ENCODE measurements around the gene LRP6.

The LRP6 gene

GRCh38 chr12:12221560-12221959, 45.3 kb downstream of the LRP6 start:
- no peak overlapping the region for H2AFZ ChIP-seq (ENCODE audit: low read length)
- no peaks in the 10 kb centered on the region; the same call in 1 of the 2 replicates for H3K9me3 ChIP-seq (ENCODE audit: insufficient read depth, low read depth, low read length)
- no peak overlapping the region for H3K4me2 ChIP-seq (ENCODE audit: low read depth, low read length, poor library complexity, severe bottlenecking)
- H3K9me2 ChIP-seq (replicated peaks; ENCODE audit: low read depth, low read length), result no peaks in the 10 kb centered on the region
- no peak overlapping the region for H3K4me3 ChIP-seq (ENCODE audit: low read length, poor library complexity, severe bottlenecking)
- H3F3A ChIP-seq (ENCODE audit: low read depth), result no peaks in the 10 kb centered on the region
- no peak for TF ChIP-seq EZH2phosphoT487 (IDR thresholded peaks at IDR 0.05; ENCODE audit: borderline replicate concordance)
- no peak for TF ChIP-seq CTCF (conservative IDR thresholded peaks at IDR 0.05; ENCODE audit: low read length)
- no peaks in the 10 kb centered on the region for H3K27me3 ChIP-seq (ENCODE audit: insufficient read depth, low read length, poor library complexity, severe bottlenecking)
- no peaks in the 10 kb centered on the region for H3K4me1 ChIP-seq (ENCODE audit: insufficient read depth, low read length, poor library complexity, severe bottlenecking)
- H3K36me3 ChIP-seq (ENCODE audit: insufficient read depth, low read length), result no peaks in the 10 kb centered on the region
- no peak overlapping the region for H3K9ac ChIP-seq (ENCODE audit: low read depth, low read length, poor library complexity, severe bottlenecking)
- H3K79me2 ChIP-seq (ENCODE audit: insufficient read depth, low read length), result no peaks in the 10 kb centered on the region
- no peaks in the 10 kb centered on the region for H4K20me1 ChIP-seq (ENCODE audit: insufficient read depth, low read length, poor library complexity, severe bottlenecking)

GRCh38 chr12:12219664-12220063, 47.2 kb downstream of the LRP6 start:
- peaks cover 5% of the 10 kb centered on the region for H3K4me1 ChIP-seq (ENCODE audit: insufficient read depth, low read length, poor library complexity, severe bottlenecking)
- H2AFZ ChIP-seq (ENCODE audit: low read length), result no peak overlapping the region
- no peak overlapping the region for H3K4me2 ChIP-seq (ENCODE audit: low read depth, low read length, poor library complexity, severe bottlenecking)
- no peaks in the 10 kb centered on the region for H3K79me2 ChIP-seq (ENCODE audit: insufficient read depth, low read length)
- no peaks in the 10 kb centered on the region for H3K27me3 ChIP-seq (ENCODE audit: insufficient read depth, low read length, poor library complexity, severe bottlenecking)
- no peaks in the 10 kb centered on the region for H3F3A ChIP-seq (ENCODE audit: low read depth)
- no peaks in the 10 kb centered on the region for H3K9me3 ChIP-seq (ENCODE audit: insufficient read depth, low read depth, low read length)
- H3K9ac ChIP-seq (ENCODE audit: low read depth, low read length, poor library complexity, severe bottlenecking), result no peak overlapping the region
- H3K4me3 ChIP-seq (ENCODE audit: low read length, poor library complexity, severe bottlenecking), result no peak overlapping the region
- TF ChIP-seq EZH2phosphoT487 (IDR thresholded peaks at IDR 0.05; ENCODE audit: borderline replicate concordance), result no peak
- TF ChIP-seq CTCF (conservative IDR thresholded peaks at IDR 0.05; ENCODE audit: low read length), result no peak
- no peaks in the 10 kb centered on the region for H3K9me2 ChIP-seq (replicated peaks; ENCODE audit: low read depth, low read length)
- H3K36me3 ChIP-seq (ENCODE audit: insufficient read depth, low read length), result no peaks in the 10 kb centered on the region
- H4K20me1 ChIP-seq (ENCODE audit: insufficient read depth, low read length, poor library complexity, severe bottlenecking), result no peaks in the 10 kb centered on the region

GRCh38 chr12:12217018-12217359, 49.9 kb downstream of the LRP6 start:
- Histone ChIP-seq H3K9ac (ENCODE audit: low read depth, low read length, poor library complexity, severe bottlenecking) (no peak overlapping the region), H3K4me3 (ENCODE audit: low read length, poor library complexity, severe bottlenecking) (no peak overlapping the region), H3K27me3 (ENCODE audit: insufficient read depth, low read length, poor library complexity, severe bottlenecking) (no peaks in the 10 kb centered on the region), H3K9me2 (replicated peaks; ENCODE audit: low read depth, low read length) (no peaks in the 10 kb centered on the region), H3K4me2 (ENCODE audit: low read depth, low read length, poor library complexity, severe bottlenecking) (no peak overlapping the region), H3K36me3 (ENCODE audit: insufficient read depth, low read length) (no peaks in the 10 kb centered on the region), H3F3A (ENCODE audit: low read depth) (no peaks in the 10 kb centered on the region), H2AFZ (ENCODE audit: low read length) (no peak overlapping the region), H3K9me3 (ENCODE audit: insufficient read depth, low read depth, low read length) (no peaks in the 10 kb centered on the region), H4K20me1 (ENCODE audit: insufficient read depth, low read length, poor library complexity, severe bottlenecking) (no peaks in the 10 kb centered on the region), H3K4me1 (ENCODE audit: insufficient read depth, low read length, poor library complexity, severe bottlenecking) (peaks cover 10% of the 10 kb centered on the region), H3K79me2 (ENCODE audit: insufficient read depth, low read length) (no peaks in the 10 kb centered on the region)
- TF ChIP-seq EZH2phosphoT487 (IDR thresholded peaks at IDR 0.05; ENCODE audit: borderline replicate concordance) (no peak), CTCF (conservative IDR thresholded peaks at IDR 0.05; ENCODE audit: low read length) (no peak)

Data from Loucy (cell line).